HT-29 (cell line): ENCODE data around the gene GMDS. TPM values are rescaled to one million over a fixed set of nuclear protein-coding genes. Genes with fewer than 3 reads are reported as not detected.

Source experiments
- DNase-seq: peaks from one replicate; pipeline ENCODE4 v3.0.0-alpha.2; 2015; ENCODE audit warnings: low spot score
- total RNA-seq: library from RNA; depleted of rRNA; stranded (reverse); fragments of >200 nt; shearing (Covaris generic); gene quantifications from 2 replicates; pipeline ENCODE4 v1.2.3, GENCODE V29; 2014; rRNA removed

GMDS gene
- total RNA-seq = 37.0 and 44.1 TPM in 2 replicates

DNA sequence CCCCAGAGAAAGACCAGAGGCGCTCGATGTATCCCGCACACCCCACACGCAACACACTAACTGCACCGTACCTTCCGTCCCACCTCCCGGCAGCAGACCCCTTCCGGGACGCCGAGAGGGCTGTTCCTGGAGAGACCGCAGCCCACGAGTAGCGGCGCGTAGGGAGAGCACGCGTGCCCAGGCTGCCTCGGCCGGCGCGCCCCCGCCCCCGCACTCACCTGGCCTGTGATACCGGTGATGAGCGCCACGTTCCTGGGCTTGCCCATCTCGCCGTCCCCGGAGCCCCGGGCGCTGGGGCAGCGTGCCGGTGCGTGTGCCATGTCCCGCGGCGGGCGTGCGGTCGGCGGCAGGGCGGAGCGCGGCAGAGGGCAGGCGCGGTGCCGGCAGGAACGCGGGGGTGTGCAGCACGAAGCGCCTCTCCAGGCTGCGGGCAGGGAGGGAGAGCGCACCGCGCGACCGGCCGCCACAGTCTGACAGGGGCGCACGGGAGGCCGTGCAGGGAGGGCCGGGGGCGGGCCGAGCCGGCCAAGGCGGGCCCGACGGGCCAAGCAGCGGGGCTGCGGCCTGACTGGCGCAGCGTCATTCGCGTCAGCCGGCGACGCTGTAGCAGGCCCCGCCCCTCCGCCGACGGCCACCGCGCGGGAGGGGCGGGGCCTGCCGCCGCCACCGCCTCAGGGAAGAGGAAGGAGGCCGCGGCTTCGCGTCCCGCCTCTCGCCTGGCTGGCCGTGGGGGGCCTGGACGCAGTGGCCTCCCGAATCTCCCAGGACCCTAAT is at the start of gene GMDS:
TSS of gene GMDS (minus strand) at position 503 of the 774 bp plus-strand sequence.
- DNase-seq = peak; percentile 93

GRCh38 chr6:2285510-2285909 is 40.1 kb upstream of the GMDS start:
- DNase-seq = no peak

GRCh38 chr6:2275892-2276242 is 30.5 kb upstream of the GMDS start:
- no peak for DNase-seq

- DNase-seq = no peak
Measured at GRCh38 chr6:2274981-2275891, 29.8 kb upstream of the GMDS start.

GRCh38 chr6:2272696-2273095 is 27.3 kb upstream of the GMDS start:
- no peak for DNase-seq

DNA sequence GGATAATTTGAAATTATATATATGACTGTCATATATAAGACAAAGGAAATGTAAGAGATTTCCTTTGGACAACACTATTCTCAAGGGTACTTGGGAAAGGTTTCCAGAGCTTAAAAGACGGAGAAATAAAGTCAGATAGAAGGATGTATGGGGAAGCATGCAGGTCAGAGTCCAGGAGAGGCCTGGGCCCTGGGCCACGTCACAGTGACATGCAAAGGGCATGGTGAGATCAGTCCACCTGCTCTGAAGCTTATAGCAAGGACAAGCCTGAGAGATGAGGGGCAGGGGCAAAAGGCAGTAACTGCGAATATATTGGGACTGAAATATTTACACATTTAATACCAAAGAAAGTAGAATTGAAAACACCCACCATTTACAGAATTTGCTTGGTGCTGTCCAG is 24.6 kb upstream of the GMDS start:
- no peak for DNase-seq

GRCh38 chr6:2266841-2267240 is 21.4 kb upstream of the GMDS start:
- DNase-seq = no peak

DNA sequence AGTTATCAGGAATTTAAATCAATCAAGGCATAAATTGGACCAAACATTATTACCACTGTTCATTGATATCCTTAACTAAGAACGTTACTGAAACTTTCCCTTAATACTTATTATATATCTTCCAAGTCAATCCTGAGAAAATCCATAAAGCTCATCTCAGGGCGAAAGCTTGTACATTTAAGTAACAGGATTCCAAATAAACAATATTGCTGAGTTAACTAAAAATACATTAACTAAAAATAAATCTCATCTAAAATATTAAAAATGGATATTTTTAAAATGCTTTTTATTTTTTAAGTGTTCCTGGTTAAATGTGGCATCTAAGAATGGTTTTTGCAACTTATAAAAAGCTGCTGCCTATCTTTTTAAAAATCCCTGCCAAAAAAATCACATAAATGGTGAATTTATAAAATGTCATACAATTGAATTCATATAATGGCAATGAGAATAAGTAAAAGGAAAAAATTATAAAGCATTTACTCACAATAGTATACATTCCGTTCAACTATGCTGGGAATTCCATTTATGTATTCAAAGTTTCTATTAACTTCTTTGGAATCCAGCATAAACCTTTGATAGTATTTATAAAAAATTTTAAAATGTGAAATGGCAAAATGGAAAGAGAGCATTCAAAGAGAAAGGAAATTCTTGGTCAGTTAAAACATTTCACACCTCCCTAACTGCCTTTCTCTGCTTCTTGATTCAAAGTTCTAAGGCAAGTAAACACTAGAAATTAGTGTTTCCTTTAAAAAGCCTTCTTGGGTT is 20.8 kb upstream of the GMDS start:
- no peak for DNase-seq

DNA sequence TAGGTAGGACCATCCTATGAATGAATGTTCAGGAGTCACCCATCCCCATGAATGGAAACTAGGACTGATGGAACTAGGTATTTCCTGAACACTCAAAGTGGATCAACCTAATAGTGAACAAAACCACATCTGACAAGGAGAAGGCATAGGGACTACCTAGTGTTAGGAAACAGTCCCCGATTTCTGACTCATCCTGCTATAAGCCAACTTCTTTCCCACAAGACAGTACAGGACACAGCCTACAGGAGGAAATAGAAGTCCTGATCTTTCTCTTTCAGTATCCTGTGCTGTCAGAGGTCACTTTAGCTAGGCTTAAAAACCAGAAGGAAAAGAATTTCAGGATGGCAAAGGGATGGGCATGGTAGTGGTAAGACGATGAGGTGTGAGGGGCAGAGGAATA is 19.5 kb upstream of the GMDS start:
- DNase-seq = no peak

- DNase-seq = no peak
Measured at GRCh38 chr6:2263896-2264295, 18.5 kb upstream of the GMDS start.

DNA sequence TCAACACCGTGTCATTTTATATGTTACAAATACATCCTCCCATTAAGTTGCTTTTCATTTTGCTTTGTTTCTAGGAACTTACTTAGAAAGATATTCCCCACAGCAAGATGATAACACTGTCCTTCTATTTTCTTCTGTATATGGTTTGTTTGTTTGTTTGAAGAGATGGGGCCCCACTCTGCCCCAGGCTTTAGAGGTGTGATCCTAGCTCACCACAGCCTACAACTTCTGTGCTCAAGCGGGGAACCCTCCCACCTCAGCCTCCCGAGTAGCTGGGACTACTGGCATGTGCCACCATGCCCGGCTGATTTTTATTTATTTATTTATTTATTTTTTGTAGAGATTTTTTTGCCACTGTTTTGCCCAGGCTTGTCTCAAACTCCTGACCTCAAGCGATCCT is 14.2 kb upstream of the GMDS start:
- DNase-seq = no peak

- DNase-seq = peak; percentile 74
Measured at GRCh38 chr6:2259002-2259494, 13.6 kb upstream of the GMDS start.

- no peak for DNase-seq
Measured at GRCh38 chr6:2258112-2258511, 12.7 kb upstream of the GMDS start.

DNA sequence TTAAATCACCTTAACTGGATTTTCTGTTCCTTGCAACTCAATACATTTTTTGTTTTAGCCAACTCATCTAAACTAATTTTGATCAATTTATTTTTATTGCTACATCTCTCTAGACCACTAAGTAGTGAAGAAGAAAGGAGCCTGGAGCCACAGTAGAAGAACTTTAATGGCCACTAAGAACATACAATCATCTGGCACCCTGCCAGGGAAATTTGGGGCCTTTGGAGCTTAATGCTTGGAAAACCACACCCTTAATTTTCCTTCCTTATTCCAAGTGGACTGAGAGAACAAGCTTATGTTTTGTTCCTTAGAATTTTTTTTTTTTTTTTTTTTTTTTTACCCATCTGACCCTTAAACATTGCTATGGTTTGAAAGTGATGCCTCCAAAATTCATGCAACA is 12.0 kb upstream of the GMDS start:
- peak; percentile 47 for DNase-seq

- no peak for DNase-seq
Measured at GRCh38 chr6:2254747-2255146, 9.3 kb upstream of the GMDS start.

GRCh38 chr6:2249126-2249525 is 3.7 kb upstream of the GMDS start:
- DNase-seq = no peak

GRCh38 chr6:2247664-2248063 is 2.3 kb upstream of the GMDS start:
- no peak for DNase-seq

- peak; percentile 97 for DNase-seq
Measured at GRCh38 chr6:2245877-2246863, 765 bp upstream of the GMDS start.

DNA sequence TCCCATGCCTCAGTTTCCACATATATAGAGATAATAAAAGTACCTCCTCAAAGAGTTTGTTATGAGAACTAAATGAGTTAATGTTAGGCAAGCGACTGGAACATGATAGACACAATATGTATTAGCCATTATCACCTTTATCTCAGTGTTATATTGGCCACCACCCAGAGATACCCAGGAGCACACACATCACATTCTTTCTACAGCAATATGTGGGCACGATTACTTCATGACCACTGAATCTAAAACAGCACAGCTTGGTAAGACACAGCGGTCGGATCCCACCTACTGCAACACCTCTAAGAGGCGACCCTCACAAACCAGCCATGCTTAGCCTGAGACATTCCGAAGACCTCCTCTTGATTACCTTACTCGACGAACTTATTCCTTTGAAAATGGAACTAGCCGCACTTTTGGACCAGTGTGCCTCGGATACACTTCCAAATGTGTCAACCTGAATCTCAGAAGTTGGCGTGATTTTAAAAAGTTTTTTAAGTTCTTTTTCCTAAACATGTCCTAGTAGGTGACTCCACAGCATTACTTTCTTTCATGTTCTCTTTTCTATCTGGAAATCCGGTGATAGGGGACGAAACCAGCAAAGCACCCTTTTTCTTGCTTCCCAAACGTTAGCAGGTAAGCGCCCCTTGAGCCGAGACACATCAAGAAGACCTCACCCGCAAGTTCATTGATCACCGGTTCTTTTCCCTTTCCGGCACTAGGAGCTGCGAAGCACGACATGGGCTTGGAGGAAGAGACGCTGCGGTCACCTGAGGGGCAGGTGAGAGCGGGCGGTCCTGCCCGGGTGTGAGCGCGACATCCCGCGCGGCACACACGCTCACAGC is 923 bp downstream of the GMDS start:
- peak; percentile 53 for DNase-seq

- no peak for DNase-seq
Measured at GRCh38 chr6:2242311-2242710, 3.1 kb downstream of the GMDS start.
